C4-2B (cell line): ENCODE measurements around the gene METTL1.

Experiments used
- CTCF ChIP-seq: fragments of 450-650 bp; conservative IDR thresholded peaks from 2 replicates; pipeline ENCODE4 v1.5.1; 2017; ENCODE audit warnings: mild to moderate bottlenecking
- ZFX ChIP-seq: fragments of 450-650 bp; IDR thresholded peaks from 2 replicates; pipeline ENCODE4 v1.6.1; 2017

- no peak for TF ChIP-seq CTCF
- no peak for TF ChIP-seq ZFX
Measured at GRCh38 chr12:57745485-57745881, 26.4 kb downstream of the METTL1 start.
